ENCODE measurements around the gene HDAC11.
"Not testable (repeated sequence)": the region's sequence is repeated elsewhere in the genome, so short reads cannot be mapped to it uniquely, and the experiment has no call there.

DNA sequence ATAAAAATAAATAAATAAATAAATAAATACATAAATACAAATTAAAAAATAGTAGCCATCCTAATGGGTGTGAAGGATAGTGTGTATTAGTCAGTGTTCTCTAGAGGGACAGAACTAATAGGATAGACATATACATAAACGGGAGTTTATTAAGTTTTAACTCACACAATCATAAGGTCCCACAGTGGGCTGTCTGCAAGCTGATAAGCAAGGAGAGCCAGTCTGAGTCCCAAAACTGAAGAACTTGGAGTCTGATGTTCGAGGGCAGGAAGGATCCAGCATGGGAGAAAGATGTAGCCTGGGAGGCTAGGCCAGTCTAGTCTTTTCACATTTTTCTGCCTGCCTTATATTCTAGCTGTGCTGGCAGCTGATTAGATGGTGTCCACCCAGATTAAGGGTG is 37.2 kb upstream of the HDAC11 start:
- TF ChIP-seq, protein P1, sequence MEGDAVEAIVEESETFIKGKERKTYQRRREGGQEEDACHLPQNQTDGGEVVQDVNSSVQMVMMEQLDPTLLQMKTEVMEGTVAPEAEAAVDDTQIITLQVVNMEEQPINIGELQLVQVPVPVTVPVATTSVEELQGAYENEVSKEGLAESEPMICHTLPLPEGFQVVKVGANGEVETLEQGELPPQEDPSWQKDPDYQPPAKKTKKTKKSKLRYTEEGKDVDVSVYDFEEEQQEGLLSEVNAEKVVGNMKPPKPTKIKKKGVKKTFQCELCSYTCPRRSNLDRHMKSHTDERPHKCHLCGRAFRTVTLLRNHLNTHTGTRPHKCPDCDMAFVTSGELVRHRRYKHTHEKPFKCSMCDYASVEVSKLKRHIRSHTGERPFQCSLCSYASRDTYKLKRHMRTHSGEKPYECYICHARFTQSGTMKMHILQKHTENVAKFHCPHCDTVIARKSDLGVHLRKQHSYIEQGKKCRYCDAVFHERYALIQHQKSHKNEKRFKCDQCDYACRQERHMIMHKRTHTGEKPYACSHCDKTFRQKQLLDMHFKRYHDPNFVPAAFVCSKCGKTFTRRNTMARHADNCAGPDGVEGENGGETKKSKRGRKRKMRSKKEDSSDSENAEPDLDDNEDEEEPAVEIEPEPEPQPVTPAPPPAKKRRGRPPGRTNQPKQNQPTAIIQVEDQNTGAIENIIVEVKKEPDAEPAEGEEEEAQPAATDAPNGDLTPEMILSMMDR (IDR thresholded peaks at IDR 0.05), result not testable (repeated sequence)
- not testable (repeated sequence) for TF ChIP-seq POLR2A (IDR thresholded peaks at IDR 0.05)

All from uterus (tissue), 2 donors.